CD4-positive, alpha-beta T cell (primary cell): ENCODE measurements around the gene NUDT14. TPM values are rescaled to one million over a fixed set of nuclear protein-coding genes. Genes with fewer than 3 reads are reported as not detected.
A peak's percentile ranks its signal among the peaks of the same experiment; 100 is the strongest.

Experiments
- ATAC-seq: fragments of 200-7000 bp; cut with Tn5 transposase; one replicate; pipeline ENCODE4 v1.10.0; 2022; ENCODE audit warnings: mild to moderate bottlenecking; ENCODE audit not compliant: poor library complexity
- CTCF ChIA-PET: fragments of 350-600 bp; sonication (Branson Sonifier 250); formaldehyde crosslinking; loops from one replicate; lab custom pipeline; 2021; ENCODE audit warnings: antibody characterized with exemption, inconsistent platforms; lab: Charles Lee
- POLR2A ChIA-PET: fragments of 350-600 bp; sonication (Branson Sonifier 250); formaldehyde crosslinking; loops from one replicate; lab custom pipeline; 2021; ENCODE audit warnings: antibody characterized with exemption, inconsistent platforms; lab: Charles Lee
- DNase-seq, 14 experiments: peaks; one replicate each; pipeline ENCODE4 v3.0.0-alpha.2; 2013 to 2020; ENCODE audit warnings: mixed read lengths in 2 of 14
- H3K27ac ChIP-seq, 2 donors: one replicate each; pipeline versions ENCODE4 v1.5.1 to v1.7.0; 2013; ENCODE audit warnings: low read length in 2 of 2, low read depth in 1 of 2, mild to moderate bottlenecking in 1 of 2
- H3K27me3 ChIP-seq, 2 experiments: 1 replicate in 1 of 2; 2 replicates in 1 of 2; pipeline versions ENCODE4 v1.6.1 to v1.7.0; 2013; ENCODE audit warnings: low read length in 2 of 2, control low read depth in 1 of 2, mild to moderate bottlenecking in 1 of 2, moderate library complexity in 1 of 2; ENCODE audit not compliant: insufficient read depth in 2 of 2, control insufficient read depth in 1 of 2
- H3K36me3 ChIP-seq: one replicate; pipeline ENCODE4 v1.6.1; 2013; ENCODE audit warnings: low read length, control low read depth; ENCODE audit not compliant: insufficient read depth
- H3K4me1 ChIP-seq: one replicate; pipeline ENCODE4 v1.6.1; 2013; ENCODE audit warnings: low read length, control low read depth; ENCODE audit not compliant: insufficient read depth
- H3K4me3 ChIP-seq: one replicate; pipeline ENCODE4 v1.5.1; 2013; ENCODE audit warnings: mild to moderate bottlenecking, low read length, moderate library complexity
- H3K9me3 ChIP-seq, 2 experiments: 1 replicate in 1 of 2; 2 replicates in 1 of 2; pipeline versions ENCODE4 v1.6.1 to v1.7.0; 2013; ENCODE audit warnings: low read length in 2 of 2, mild to moderate bottlenecking in 2 of 2, control low read depth in 1 of 2, moderate library complexity in 1 of 2; ENCODE audit not compliant: control insufficient read depth in 1 of 2, insufficient read depth in 1 of 2
- H3K27ac Mint-ChIP-seq: one replicate; pipeline ENCODE4 v1.8.0; 2020; ENCODE audit warnings: mixed read lengths
- H3K27me3 Mint-ChIP-seq: one replicate; pipeline ENCODE4 v1.8.0; 2021; ENCODE audit warnings: mixed read lengths
- H3K36me3 Mint-ChIP-seq: one replicate; pipeline ENCODE4 v1.8.0; 2021; ENCODE audit warnings: low read depth, mixed read lengths
- H3K4me1 Mint-ChIP-seq: one replicate; pipeline ENCODE4 v1.8.0; 2021; ENCODE audit warnings: low read depth, mixed read lengths
- H3K4me3 Mint-ChIP-seq: one replicate; pipeline ENCODE4 v1.8.0; 2020; ENCODE audit warnings: mild to moderate bottlenecking, mixed read lengths
- H3K9me3 Mint-ChIP-seq: one replicate; pipeline ENCODE4 v1.8.0; 2020; ENCODE audit warnings: mixed read lengths
- intact Hi-C, 2 experiments: fragments of 100-400 bp; cut with DNase I in 1 of 2; cut with micrococcal nuclease in 1 of 2; formaldehyde crosslinking; loops; one replicate each; pipeline versions ENCODE4 v1.15.1 to v1.9.0; 2023 to 2025; cut with DNase I, micrococcal nuclease
- total RNA-seq, 174 experiments: library from RNA in 2 of 174; stranded (reverse) in 2 of 174; gene quantifications; one replicate each; pipeline ENCODE4 v1.2.3 and lab custom pipeline; 2021 to 2026
- TF ChIP-seq, protein P1 (sequence below): fragments of 200-600 bp; IDR thresholded peaks from one replicate; pipeline ENCODE4 v1.8.0; 2022; ENCODE audit warnings: antibody characterized with exemption, mild to moderate bottlenecking

Gene NUDT14
- total RNA-seq, 2 experiments from 2014 or later: 9.0 to 9.2 TPM

DNA sequence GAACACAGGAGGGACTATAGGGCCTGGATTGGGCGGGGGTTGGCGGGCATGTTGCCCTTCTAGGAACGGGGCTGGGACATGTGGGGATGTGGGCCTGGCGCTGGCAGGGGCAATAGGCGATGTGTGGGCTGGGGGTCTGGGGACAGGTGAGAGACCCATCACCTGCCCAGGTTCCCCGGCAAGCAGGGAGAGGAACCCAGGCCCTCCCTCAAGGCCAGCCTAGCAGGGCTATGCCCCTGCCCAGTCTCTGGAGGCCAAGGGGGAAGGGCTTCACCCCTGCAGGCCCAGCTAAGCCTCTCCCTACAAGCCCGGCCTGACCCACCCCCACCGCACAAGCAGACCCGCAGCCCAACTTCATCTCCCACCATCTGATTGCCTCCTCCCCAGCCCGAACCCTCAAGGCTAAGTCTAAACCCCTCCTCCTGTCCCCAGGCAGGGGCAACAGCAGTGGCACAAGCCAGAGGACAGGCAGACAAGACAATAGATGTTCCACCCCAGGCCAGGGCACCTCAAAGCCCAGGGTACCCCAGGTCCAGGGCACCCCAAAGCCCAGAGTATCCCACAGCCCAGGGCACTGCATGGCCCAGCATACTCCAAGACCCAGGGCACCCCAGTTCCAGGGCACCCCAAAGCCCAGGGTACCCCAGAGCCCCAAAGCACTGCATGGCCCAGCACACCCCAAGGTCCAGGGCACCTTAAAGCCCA lies 19.0 kb downstream of the NUDT14 start:
- no peak for ATAC-seq
- H3K4me3 Mint-ChIP-seq: no peak overlapping the region
- intact Hi-C loops: no loop called here

DNA sequence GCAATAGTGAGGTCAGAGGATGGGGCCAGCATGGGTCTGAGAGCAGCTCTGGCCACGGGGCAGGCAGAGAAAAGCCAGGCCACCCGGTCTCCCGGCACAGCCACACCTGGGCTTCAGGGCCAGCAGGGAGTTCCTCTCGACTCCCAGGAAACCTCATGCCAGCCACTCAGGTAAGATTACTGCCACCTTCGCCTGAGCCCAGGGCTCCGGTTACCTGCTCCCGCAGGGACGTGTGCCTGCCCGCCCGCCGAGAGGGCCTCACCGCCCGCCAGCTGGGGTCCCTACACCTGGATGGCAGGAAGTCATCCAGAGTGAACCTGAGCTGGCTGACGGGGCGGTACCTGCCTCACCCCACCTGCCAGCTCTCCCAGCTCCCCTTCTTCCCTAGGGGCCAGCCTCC lies 19.8 kb downstream of the NUDT14 start:
- peaks cover 2 to 3% of the 10 kb centered on the region in 2 experiments for H3K27me3 ChIP-seq
- H3K27ac ChIP-seq: no peak overlapping the region
- Mint-ChIP-seq H3K4me3 (no peak overlapping the region), H3K27ac (no peak overlapping the region), H3K27me3 (peaks cover 5% of the 10 kb centered on the region), H3K36me3 (no peaks in the 10 kb centered on the region), H3K9me3 (no peaks in the 10 kb centered on the region), H3K4me1 (no peaks in the 10 kb centered on the region)
- ChIA-PET CTCF (no interaction called here), POLR2A (no interaction called here)
- no peak overlapping the region for H3K4me3 ChIP-seq
- H3K36me3 ChIP-seq: no peaks in the 10 kb centered on the region
- H3K4me1 ChIP-seq: no peaks in the 10 kb centered on the region
- H3K9me3 ChIP-seq: peaks cover 0 to 11% of the 10 kb centered on the region in 2 experiments
- intact Hi-C loops: no loop called here
- no peak for DNase-seq
- TF ChIP-seq, protein P1, sequence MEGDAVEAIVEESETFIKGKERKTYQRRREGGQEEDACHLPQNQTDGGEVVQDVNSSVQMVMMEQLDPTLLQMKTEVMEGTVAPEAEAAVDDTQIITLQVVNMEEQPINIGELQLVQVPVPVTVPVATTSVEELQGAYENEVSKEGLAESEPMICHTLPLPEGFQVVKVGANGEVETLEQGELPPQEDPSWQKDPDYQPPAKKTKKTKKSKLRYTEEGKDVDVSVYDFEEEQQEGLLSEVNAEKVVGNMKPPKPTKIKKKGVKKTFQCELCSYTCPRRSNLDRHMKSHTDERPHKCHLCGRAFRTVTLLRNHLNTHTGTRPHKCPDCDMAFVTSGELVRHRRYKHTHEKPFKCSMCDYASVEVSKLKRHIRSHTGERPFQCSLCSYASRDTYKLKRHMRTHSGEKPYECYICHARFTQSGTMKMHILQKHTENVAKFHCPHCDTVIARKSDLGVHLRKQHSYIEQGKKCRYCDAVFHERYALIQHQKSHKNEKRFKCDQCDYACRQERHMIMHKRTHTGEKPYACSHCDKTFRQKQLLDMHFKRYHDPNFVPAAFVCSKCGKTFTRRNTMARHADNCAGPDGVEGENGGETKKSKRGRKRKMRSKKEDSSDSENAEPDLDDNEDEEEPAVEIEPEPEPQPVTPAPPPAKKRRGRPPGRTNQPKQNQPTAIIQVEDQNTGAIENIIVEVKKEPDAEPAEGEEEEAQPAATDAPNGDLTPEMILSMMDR: no peak
- no peak for ATAC-seq

More for the DNA sequence above, 19.0 kb downstream of the NUDT14 start:
- H3K36me3 Mint-ChIP-seq: no peaks in the 10 kb centered on the region
- no peak overlapping the region for H3K27ac Mint-ChIP-seq
- Histone ChIP-seq H3K4me3 (no peak overlapping the region), H3K9me3 (peaks cover 0 to 18% of the 10 kb centered on the region in 2 experiments), H3K27ac (no peak overlapping the region), H3K4me1 (peaks cover 3% of the 10 kb centered on the region), H3K36me3 (no peaks in the 10 kb centered on the region), H3K27me3 (peaks cover 10% of the 10 kb centered on the region in 2 experiments)
- POLR2A ChIA-PET: no interaction called here
- TF ChIP-seq, protein P1: no peak
- peak in 1 of 14 experiments; percentile 49 for DNase-seq
- no peaks in the 10 kb centered on the region for H3K4me1 Mint-ChIP-seq
- peaks cover 13% of the 10 kb centered on the region for H3K27me3 Mint-ChIP-seq
- CTCF ChIA-PET: no interaction called here
- no peaks in the 10 kb centered on the region for H3K9me3 Mint-ChIP-seq

DNA sequence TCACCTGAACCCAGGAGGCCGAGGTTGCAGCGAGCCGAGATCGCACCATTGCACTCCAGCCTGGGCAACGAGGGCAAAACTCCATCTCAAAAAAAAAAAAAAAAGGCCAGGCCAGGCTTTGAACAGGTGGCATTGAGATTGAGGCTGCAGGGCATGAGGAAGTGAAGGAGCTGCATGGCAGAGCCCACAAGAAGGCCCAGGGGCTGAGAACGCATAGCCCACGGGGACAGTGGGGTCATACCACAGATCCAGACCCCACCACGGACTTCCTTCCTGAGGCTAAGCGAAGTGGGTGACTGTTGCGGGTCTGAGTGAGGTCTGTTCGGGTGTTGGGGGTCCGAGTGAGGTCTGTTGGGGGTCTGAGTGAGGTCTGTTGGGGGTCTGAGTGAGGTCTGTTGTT lies 20.3 kb downstream of the NUDT14 start:
- peaks cover 0 to 5% of the 10 kb centered on the region in 2 experiments for H3K9me3 ChIP-seq
- ChIA-PET POLR2A (no interaction called here), CTCF (no interaction called here)
- H3K27ac ChIP-seq: no peak overlapping the region
- no peak overlapping the region for H3K4me3 ChIP-seq
- ATAC-seq: no peak
- Mint-ChIP-seq H3K27ac (no peak overlapping the region), H3K4me1 (no peaks in the 10 kb centered on the region), H3K27me3 (peaks cover 5% of the 10 kb centered on the region), H3K36me3 (no peaks in the 10 kb centered on the region), H3K4me3 (no peak overlapping the region), H3K9me3 (no peaks in the 10 kb centered on the region)
- H3K36me3 ChIP-seq: no peaks in the 10 kb centered on the region
- no peaks in the 10 kb centered on the region for H3K4me1 ChIP-seq
- H3K27me3 ChIP-seq: no peaks in the 10 kb centered on the region
- TF ChIP-seq, protein P1: no peak
- intact Hi-C loops: no loop called here
- DNase-seq: no peak
